ENCODE data around the gene IL22RA1.

IL22RA1 gene

DNA sequence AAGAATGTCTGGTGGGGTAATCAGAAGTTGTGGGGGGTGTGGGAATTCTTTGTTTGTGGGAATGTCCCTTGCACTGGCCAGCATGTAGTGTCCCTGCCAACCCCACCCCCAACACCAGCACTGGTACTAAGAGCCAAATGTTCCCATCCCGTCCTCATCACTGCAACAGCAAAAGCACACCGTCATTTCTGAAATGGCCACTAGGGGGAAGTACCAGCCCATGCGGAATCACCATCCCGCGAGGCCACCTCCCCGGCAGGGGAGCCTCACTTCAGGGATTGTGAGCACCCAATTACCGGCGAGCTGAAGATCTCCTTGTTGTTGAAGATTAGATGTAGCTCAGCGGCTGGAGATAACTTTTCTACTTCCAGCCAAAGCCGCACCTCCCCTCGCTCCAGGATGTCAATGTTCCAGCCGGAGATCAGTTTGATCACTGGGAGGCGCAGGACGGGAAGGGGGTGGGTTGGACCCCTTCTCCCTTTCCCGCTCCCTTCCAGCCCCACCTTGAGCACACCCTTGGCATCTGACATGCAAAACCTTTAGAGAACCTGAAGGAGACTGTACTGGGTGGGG, 72.0 kb downstream of the IL22RA1 start:
- peak; percentile 82 for DNase-seq

GRCh38 chr1:24069817-24070216, 73.1 kb downstream of the IL22RA1 start:
- DNase-seq: no peak
